Adrenal gland (tissue), 5 donors: ENCODE results near the gene FNDC5.

Experiments used
- POLR2A ChIP-seq, 2 donors: fragments of 450-650 bp; IDR thresholded peaks; one replicate each; pipeline ENCODE4 v1.6.1; 2017; ENCODE audit warnings: antibody characterized with exemption in 2 of 2, mild to moderate bottlenecking in 2 of 2, moderate library complexity in 1 of 2
- TF ChIP-seq, protein P1 (sequence below), 6 experiments: fragments of 450-650 bp in 4 of 6; fragments of 200-600 bp in 2 of 6; sonication (generic) in 1 of 6; IDR thresholded peaks; 1 replicate in 5 of 6; 2 replicates in 1 of 6; pipeline versions ENCODE4 v1.5.1 to v1.8.0; 2016 to 2021; ENCODE audit warnings: antibody characterized with exemption in 6 of 6, mild to moderate bottlenecking in 2 of 6, moderate library complexity in 1 of 6
- donor health status: DM: no; HTN: no; CAD: no.

- no peak for TF ChIP-seq POLR2A (IDR thresholded peaks at IDR 0.05)
- TF ChIP-seq, protein P1, sequence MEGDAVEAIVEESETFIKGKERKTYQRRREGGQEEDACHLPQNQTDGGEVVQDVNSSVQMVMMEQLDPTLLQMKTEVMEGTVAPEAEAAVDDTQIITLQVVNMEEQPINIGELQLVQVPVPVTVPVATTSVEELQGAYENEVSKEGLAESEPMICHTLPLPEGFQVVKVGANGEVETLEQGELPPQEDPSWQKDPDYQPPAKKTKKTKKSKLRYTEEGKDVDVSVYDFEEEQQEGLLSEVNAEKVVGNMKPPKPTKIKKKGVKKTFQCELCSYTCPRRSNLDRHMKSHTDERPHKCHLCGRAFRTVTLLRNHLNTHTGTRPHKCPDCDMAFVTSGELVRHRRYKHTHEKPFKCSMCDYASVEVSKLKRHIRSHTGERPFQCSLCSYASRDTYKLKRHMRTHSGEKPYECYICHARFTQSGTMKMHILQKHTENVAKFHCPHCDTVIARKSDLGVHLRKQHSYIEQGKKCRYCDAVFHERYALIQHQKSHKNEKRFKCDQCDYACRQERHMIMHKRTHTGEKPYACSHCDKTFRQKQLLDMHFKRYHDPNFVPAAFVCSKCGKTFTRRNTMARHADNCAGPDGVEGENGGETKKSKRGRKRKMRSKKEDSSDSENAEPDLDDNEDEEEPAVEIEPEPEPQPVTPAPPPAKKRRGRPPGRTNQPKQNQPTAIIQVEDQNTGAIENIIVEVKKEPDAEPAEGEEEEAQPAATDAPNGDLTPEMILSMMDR (IDR thresholded peaks at IDR 0.05) = no peak
Measured at GRCh38 chr1:32874860-32875752, 4.4 kb upstream of the FNDC5 start.
